H1 (cell line): Measurements from ENCODE around the gene ADAMTS13. TPM values are rescaled to one million over a fixed set of nuclear protein-coding genes. Genes with fewer than 3 reads are reported as not detected.

Experiments used
- CTCF ChIA-PET: fragments of 300-600 bp; sonication (Branson Sonifier 250); formaldehyde crosslinking; loops from one replicate; lab custom pipeline; 2021; ENCODE audit not compliant: partially characterized antibody; lab: Charles Lee
- POLR2A ChIA-PET: fragments of 300-600 bp; sonication (Branson Sonifier 250); formaldehyde crosslinking; loops from one replicate; lab custom pipeline; 2021; ENCODE audit warnings: inconsistent platforms; ENCODE audit not compliant: partially characterized antibody; lab: Charles Lee
- DNase-seq, 2 experiments: peaks; one replicate each; pipeline versions ENCODE4 v3.0.0 to v3.0.0-alpha.2; 2010 to 2022; ENCODE audit warnings: low spot score in 2 of 2, low read depth in 1 of 2, mixed read lengths in 1 of 2
- FAIRE-seq: peaks from 2 replicates; lab custom pipeline; 2011; peaks lifted over from hg19 to GRCh38; lab: Jason Lieb, UNC
- H2AFZ ChIP-seq: 2 replicates; pipeline ENCODE4 v1.8.1; 2012; ENCODE audit warnings: low read length, inconsistent platforms
- H2AK5ac ChIP-seq: 2 replicates; pipeline ENCODE4 v1.6.1; 2013; ENCODE audit warnings: low read depth, low read length
- H2BK120ac ChIP-seq: replicated peaks from 2 replicates; pipeline ENCODE3; 2013; ENCODE audit warnings: low read depth, low read length, inconsistent platforms
- H2BK12ac ChIP-seq: 2 replicates; pipeline ENCODE4 v1.6.1; 2013; ENCODE audit warnings: low read depth, low read length
- H2BK15ac ChIP-seq: 2 replicates; pipeline ENCODE4 v1.6.1; 2013; ENCODE audit warnings: low read length
- H2BK20ac ChIP-seq: 2 replicates; pipeline ENCODE4 v1.6.1; 2013; ENCODE audit warnings: low read length
- H2BK5ac ChIP-seq: 2 replicates; pipeline ENCODE4 v1.6.1; 2013; ENCODE audit warnings: low read depth, low read length
- H3K14ac ChIP-seq: 2 replicates; pipeline ENCODE4 v1.6.1; 2013; ENCODE audit warnings: inconsistent platforms; ENCODE audit not compliant: insufficient read length
- H3K18ac ChIP-seq: 2 replicates; pipeline ENCODE4 v1.6.1; 2013; ENCODE audit warnings: low read length; ENCODE audit errors: extremely low read depth
- H3K23ac ChIP-seq: 2 replicates; pipeline ENCODE4 v1.6.1; 2013; ENCODE audit warnings: inconsistent platforms; ENCODE audit not compliant: insufficient read length
- H3K23me2 ChIP-seq: 2 replicates; pipeline ENCODE4 v1.6.1; 2013; ENCODE audit warnings: low read depth, low read length
- H3K27ac ChIP-seq: 2 replicates; pipeline ENCODE4 v1.6.1; 2011; ENCODE audit warnings: low read depth, low read length, inconsistent platforms
- H3K27me3 ChIP-seq, 4 experiments: replicated peaks in 1 of 4; 1 replicate in 1 of 4; 2 replicates in 3 of 4; pipeline versions ENCODE4 v1.6.1 to v1.8.1; 2011 to 2013; ENCODE audit warnings: low read length in 3 of 4, mild to moderate bottlenecking in 3 of 4, inconsistent platforms in 2 of 4, mixed read lengths in 2 of 4, moderate library complexity in 1 of 4; ENCODE audit not compliant: control insufficient read depth in 3 of 4, insufficient read depth in 3 of 4; ENCODE audit errors: extremely low read depth in 1 of 4
- H3K36me3 ChIP-seq, 4 experiments: 2 replicates each; pipeline versions ENCODE4 v1.6.1 to v1.8.1; 2011 to 2013; ENCODE audit warnings: mild to moderate bottlenecking in 4 of 4, low read length in 3 of 4, moderate library complexity in 2 of 4, control low read depth in 1 of 4, inconsistent platforms in 1 of 4; ENCODE audit not compliant: insufficient read depth in 4 of 4, control insufficient read depth in 2 of 4
- H3K4ac ChIP-seq: replicated peaks from 2 replicates; pipeline ENCODE3; 2013; ENCODE audit warnings: low read length, low read depth, mixed read lengths, inconsistent platforms; ENCODE audit not compliant: insufficient read length
- H3K4me1 ChIP-seq, 4 experiments: replicated peaks in 1 of 4; 1 replicate in 1 of 4; 2 replicates in 3 of 4; pipeline versions ENCODE4 v1.6.1 to v1.8.1; 2011 to 2013; ENCODE audit warnings: low read length in 3 of 4, inconsistent platforms in 2 of 4, mixed read lengths in 1 of 4; ENCODE audit not compliant: insufficient read depth in 4 of 4, control insufficient read depth in 3 of 4
- H3K4me2 ChIP-seq, 2 experiments: 2 replicates each; pipeline versions ENCODE4 v1.6.1 to v1.8.1; 2011 to 2013; ENCODE audit warnings: low read depth in 2 of 2, low read length in 2 of 2, control low read depth in 1 of 2, inconsistent platforms in 1 of 2, mild to moderate bottlenecking in 1 of 2; ENCODE audit not compliant: insufficient read depth in 1 of 2
- H3K4me3 ChIP-seq, 4 experiments: fragments of 200-600, 300-600 bp in 1 of 4; sonication (generic), shearing (Covaris generic), sonication (Bioruptor Twin) in 1 of 4; 2 replicates each; pipeline versions ENCODE4 v1.5.1 to v1.8.1; 2011 to 2016; ENCODE audit warnings: low read length in 4 of 4, low read depth in 3 of 4, control low read depth in 2 of 4, inconsistent platforms in 2 of 4, mild to moderate bottlenecking in 2 of 4, mixed read lengths in 1 of 4, moderate library complexity in 1 of 4; ENCODE audit not compliant: insufficient read depth in 2 of 4; ENCODE audit errors: extremely low read depth in 1 of 4
- H3K56ac ChIP-seq: replicated peaks from 2 replicates; pipeline ENCODE3; 2013; ENCODE audit warnings: low read depth, mild to moderate bottlenecking, mixed read lengths, low read length, inconsistent platforms; ENCODE audit not compliant: insufficient read length
- H3K79me1 ChIP-seq: 2 replicates; pipeline ENCODE4 v1.6.1; 2013; ENCODE audit warnings: low read depth, low read length, control low read depth
- H3K79me2 ChIP-seq, 2 experiments: 2 replicates each; pipeline versions ENCODE4 v1.6.1 to v1.8.1; 2012 to 2013; ENCODE audit warnings: low read length in 2 of 2, mild to moderate bottlenecking in 2 of 2, inconsistent platforms in 1 of 2; ENCODE audit not compliant: insufficient read depth in 2 of 2, control insufficient read depth in 1 of 2
- H3K9ac ChIP-seq, 4 experiments: replicated peaks in 1 of 4; 1 replicate in 1 of 4; 2 replicates in 3 of 4; pipeline versions ENCODE4 v1.6.1 to v1.8.1; 2011 to 2013; ENCODE audit warnings: low read depth in 3 of 4, low read length in 3 of 4, control low read depth in 2 of 4, mild to moderate bottlenecking in 2 of 4, moderate library complexity in 2 of 4, inconsistent platforms in 1 of 4; ENCODE audit errors: extremely low read depth in 1 of 4
- H3K9me3 ChIP-seq, 2 experiments: 2 replicates each; pipeline versions ENCODE4 v1.6.1 to v1.8.1; 2012 to 2013; ENCODE audit warnings: mild to moderate bottlenecking in 2 of 2, moderate library complexity in 2 of 2, control low read depth in 1 of 2, inconsistent platforms in 1 of 2, low read depth in 1 of 2, low read length in 1 of 2, mixed read lengths in 1 of 2; ENCODE audit not compliant: insufficient read depth in 2 of 2
- H4K20me1 ChIP-seq, 2 experiments: replicated peaks in 1 of 2; 2 replicates each; pipeline versions ENCODE3 to v1.8.1; 2011 to 2013; ENCODE audit warnings: inconsistent platforms in 2 of 2, low read length in 2 of 2, mild to moderate bottlenecking in 1 of 2; ENCODE audit not compliant: insufficient read depth in 2 of 2, control insufficient read depth in 1 of 2
- H4K5ac ChIP-seq: 2 replicates; pipeline ENCODE4 v1.6.1; 2013; ENCODE audit warnings: low read length, low read depth, mixed read lengths, inconsistent platforms; ENCODE audit not compliant: insufficient read length
- H4K8ac ChIP-seq: 2 replicates; pipeline ENCODE4 v1.8.0; 2013; ENCODE audit warnings: mild to moderate bottlenecking, moderate library complexity, low read length, inconsistent platforms; ENCODE audit not compliant: insufficient read depth; ENCODE audit errors: extremely low read depth
- H4K91ac ChIP-seq: replicated peaks from 2 replicates; pipeline ENCODE3; 2013; ENCODE audit warnings: low read length, mixed read lengths, inconsistent platforms; ENCODE audit not compliant: insufficient read length
- ASH2L ChIP-seq: fragments of 200-600, 300-600 bp; sonication (generic); IDR thresholded peaks from one replicate; pipeline ENCODE4 v1.7.1; 2017; ENCODE audit warnings: low read length
- ATF2 ChIP-seq: IDR thresholded peaks from 2 replicates; pipeline ENCODE4 v1.6.1; 2012; ENCODE audit warnings: low read length, inconsistent platforms
- EP300 ChIP-seq, 2 experiments: IDR thresholded peaks; 1 replicate in 1 of 2; 2 replicates in 1 of 2; pipeline ENCODE4 v1.6.1; 2011 to 2012; ENCODE audit warnings: low read depth in 2 of 2, low read length in 2 of 2, mild to moderate bottlenecking in 2 of 2, borderline replicate concordance in 1 of 2, inconsistent platforms in 1 of 2, moderate library complexity in 1 of 2
- EZH2 ChIP-seq: fragments of 200-600 bp; sonication (generic); IDR thresholded peaks from 2 replicates; pipeline ENCODE4 v1.7.1; 2012; ENCODE audit warnings: low read depth, mild to moderate bottlenecking, moderate library complexity, low read length, inconsistent platforms; ENCODE audit not compliant: severe bottlenecking
- POU5F1 ChIP-seq: IDR thresholded peaks from 2 replicates; pipeline ENCODE4 v1.6.1; 2011; ENCODE audit warnings: low read depth, mild to moderate bottlenecking, low read length, moderate library complexity
- SIX5 ChIP-seq: IDR thresholded peaks from 2 replicates; pipeline ENCODE4 v1.6.1; 2011; ENCODE audit warnings: mild to moderate bottlenecking, low read depth, low read length
- SP2 ChIP-seq: IDR thresholded peaks from 2 replicates; pipeline ENCODE4 v1.6.1; 2012; ENCODE audit warnings: mild to moderate bottlenecking, low read length, inconsistent platforms
- WGBS, 2 experiments: shearing (Covaris generic) in 1 of 2; methylation state at CpG; one replicate each; pipeline versions ENCODE4 v1.1.6 to v1.1.7; 2013 to 2015; ENCODE audit warnings: low lambda C conversion rate in 2 of 2, mixed read lengths in 2 of 2, inconsistent platforms in 1 of 2, low coverage in 1 of 2, missing lambda C conversion rate in 1 of 2; ENCODE audit not compliant: insufficient replicate concordance in 2 of 2, insufficient coverage in 1 of 2, insufficient read length in 1 of 2; ENCODE audit errors: extremely low coverage in 1 of 2, missing lambda C conversion rate in 1 of 2; 5-methylcytosine and 5-hydroxymethylcytosine counted together
- polyA plus RNA-seq, 7 experiments: library from polyadenylated mRNA; depleted of rRNA in 3 of 7; stranded (reverse) in 5 of 7; unstranded in 2 of 7; fragments of >200 nt in 5 of 7; fragments of 200-250 nt in 2 of 7; gene quantifications; 1 replicate in 5 of 7; 2 replicates in 1 of 7; 4 replicates in 1 of 7; pipeline versions ENCODE4 v1.2.1 to v1.2.3, GENCODE V29; 2011 to 2013; ENCODE audit warnings: missing spikeins in 2 of 7, mixed read lengths in 2 of 7
- total RNA-seq: library from RNA; stranded (reverse); fragmentation: NEBNext Ultra II Directional; extraction: Animal tissue kit (Norgen Biotek cat#: 25700); gene quantifications from 2 replicates; pipeline ENCODE4 v1.2.1, GENCODE V29; 2021

Gene ADAMTS13
- total and polyA plus RNA-seq, 2 of the 8 experiments (the other 6 are each of a cell fraction or from before 2014, with no cell fraction given) = 4.4 to 5.8 TPM

- H2BK120ac ChIP-seq = no peak overlapping the region
- H2AFZ ChIP-seq = no peak overlapping the region
- no peaks in the 10 kb centered on the region for H3K9me3 ChIP-seq
- H4K20me1 ChIP-seq = peaks cover 4 to 34% of the 10 kb centered on the region in 2 experiments
- no peak overlapping the region for H3K4ac ChIP-seq
- no peak overlapping the region for H4K5ac ChIP-seq
- peaks cover 2% of the 10 kb centered on the region; the same call in 1 of the 2 replicates for H3K23me2 ChIP-seq
- FAIRE-seq (no peak), DNase-seq (no peak)
- no peak overlapping the region for H2AK5ac ChIP-seq
- no peak overlapping the region for H3K56ac ChIP-seq
- H2BK12ac ChIP-seq = no peak overlapping the region
- H3K18ac ChIP-seq = no peak overlapping the region
- no peak overlapping the region for H2BK5ac ChIP-seq
- no peak overlapping the region; the same call in 1 of the 2 replicates for H4K8ac ChIP-seq
- no peak overlapping the region for H3K23ac ChIP-seq
- no peak overlapping the region for H3K9ac ChIP-seq
- POLR2A ChIA-PET = interaction anchor here (1.1 kb wide), 1 partner anchor 10 kb away, joined by 4 read pairs; no protein-coding TSS in a partner anchor
- no peak overlapping the region for H3K27ac ChIP-seq
- peaks cover 2% of the 10 kb centered on the region for H3K79me1 ChIP-seq
- no peaks in the 10 kb centered on the region for H3K27me3 ChIP-seq
- H3K4me3 ChIP-seq = no peak overlapping the region
- H2BK15ac ChIP-seq = no peak overlapping the region
- H4K91ac ChIP-seq = no peak overlapping the region
- no peak overlapping the region for H2BK20ac ChIP-seq
- peaks cover 0 to 7% (median 3%) of the 10 kb centered on the region in 4 experiments; a peak in 5 of 7 replicates for H3K4me1 ChIP-seq
- peaks cover 0 to 6% of the 10 kb centered on the region in 2 experiments; a peak in 1 of 4 replicates for H3K79me2 ChIP-seq
- whole genome bisulfite sequencing, 2 experiments = 92% methylated on average over 16 of the region's 20 CpGs; no CpG with 5 or more reads in 1 of the 2 experiments
- CTCF ChIA-PET = interaction anchor here (0.7 to 1.9 kb wide), 6 partner anchors 10 to 107 kb away, joined by 3 to 8 read pairs (median 4); no protein-coding TSS in a partner anchor
- peaks cover 0 to 26% (median 6%) of the 10 kb centered on the region in 4 experiments; a peak in 5 of 8 replicates for H3K36me3 ChIP-seq
- H3K14ac ChIP-seq = no peak overlapping the region
- H3K4me2 ChIP-seq = no peak overlapping the region
- no peak for TF ChIP-seq SP2
- no peak for TF ChIP-seq SIX5
- TF ChIP-seq EZH2 = no peak
- no peak for TF ChIP-seq ASH2L
- TF ChIP-seq POU5F1 = no peak
- no peak for TF ChIP-seq ATF2
- no peak for TF ChIP-seq EP300 (IDR thresholded peaks at IDR 0.05; ENCODE audit: borderline replicate concordance in 1 of 2, low read depth in 2 of 2, low read length in 2 of 2)
Measured at GRCh38 chr9:133473743-133474142, 51.6 kb downstream of the ADAMTS13 start.
